Immature natural killer cell (primary cell): ENCODE data around the gene THSD4. TPM values are rescaled to one million over a fixed set of nuclear protein-coding genes. Genes with fewer than 3 reads are reported as not detected.

Experiments used
- polyA plus RNA-seq, 3 donors: library from polyadenylated mRNA; unstranded; fragments of 300-500 nt; fragmentation: Illumina TruSeq; gene quantifications; one replicate each; pipeline ENCODE4 v1.2.3, GENCODE V29; 2021

Gene THSD4
- polyA plus RNA-seq, 3 donors from 2014 or later, result not detected

Other genes starting within 250 kb of the THSD4 start
- gene THAP10, start 223.0 kb upstream of the THSD4 start, polyA plus RNA-seq, result under 1 TPM in 1 of 3 donors, not detected in 2; 0.40 TPM
- gene LRRC49, start 222.6 kb upstream of the THSD4 start, polyA plus RNA-seq, result under 1 TPM in 1 of 3 donors, not detected in 2; 0.68 TPM